Measurements from ENCODE around the gene PTER.

DNA sequence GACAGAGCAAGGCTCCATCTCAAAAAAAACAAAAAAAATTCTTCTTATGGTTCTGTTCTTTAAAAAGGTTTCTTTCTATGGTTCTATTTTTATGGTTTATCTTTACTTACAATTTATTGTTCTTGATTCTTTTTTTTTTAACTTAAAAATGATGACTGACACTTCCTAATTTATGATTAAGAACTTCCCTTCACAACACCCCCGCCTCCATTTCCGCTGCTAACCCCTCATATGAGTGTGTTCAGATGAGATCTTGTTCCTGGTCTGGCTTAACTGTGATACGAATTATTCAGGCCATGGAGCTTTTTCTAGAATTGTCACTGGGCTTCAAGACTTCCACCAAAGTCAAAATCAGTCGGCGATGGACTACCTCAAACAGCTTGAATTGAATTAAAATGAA, 33.9 kb downstream of the PTER start:
- no peak for TF ChIP-seq CTCF (IDR thresholded peaks at IDR 0.05; ENCODE audit: insufficient read depth, low read depth, low read length)
- no peak for TF ChIP-seq EZH2 (IDR thresholded peaks at IDR 0.05; ENCODE audit: insufficient read depth, low read length)

Data from astrocyte (in vitro differentiated cells and primary cell).